Glutamatergic neuron (in vitro differentiated cells): ENCODE results near the gene TP53RK. TPM values are rescaled to one million over a fixed set of nuclear protein-coding genes. Genes with fewer than 3 reads are reported as not detected.

Experiments
- DNase-seq: peaks from one replicate; pipeline ENCODE4 v3.0.0; 2022
- H3K27ac Mint-ChIP-seq: one replicate; pipeline ENCODE4 v1.8.0; 2020; ENCODE audit warnings: mild to moderate bottlenecking, mixed read lengths, inconsistent platforms; ENCODE audit not compliant: unreplicated experiment
- H3K27me3 Mint-ChIP-seq: one replicate; pipeline ENCODE4 v1.8.0; 2020; ENCODE audit warnings: mild to moderate bottlenecking, moderate library complexity, mixed read lengths, inconsistent platforms; ENCODE audit not compliant: unreplicated experiment
- H3K36me3 Mint-ChIP-seq: one replicate; pipeline ENCODE4 v1.8.0; 2020; ENCODE audit warnings: mild to moderate bottlenecking, mixed read lengths, inconsistent platforms; ENCODE audit not compliant: unreplicated experiment
- H3K4me1 Mint-ChIP-seq: one replicate; pipeline ENCODE4 v1.8.0; 2020; ENCODE audit warnings: mild to moderate bottlenecking, low read depth, mixed read lengths, inconsistent platforms; ENCODE audit not compliant: unreplicated experiment
- H3K4me3 Mint-ChIP-seq: one replicate; pipeline ENCODE4 v1.8.0; 2020; ENCODE audit warnings: mild to moderate bottlenecking, mixed read lengths, inconsistent platforms; ENCODE audit not compliant: unreplicated experiment
- H3K9me3 Mint-ChIP-seq: one replicate; pipeline ENCODE4 v1.8.0; 2020; ENCODE audit warnings: mild to moderate bottlenecking, moderate library complexity, mixed read lengths, inconsistent platforms; ENCODE audit not compliant: unreplicated experiment
- CTCF ChIP-seq: fragments of 200-600 bp; sonication (generic); IDR thresholded peaks from one replicate; pipeline ENCODE4 v1.5.0; 2021; ENCODE audit not compliant: partially characterized antibody, unreplicated experiment
- long read RNA-seq: library from polyadenylated mRNA; unstranded; transcript quantifications from one replicate; pipeline ENCODE4 v2.0.0, GENCODE V29; 2020; ENCODE audit not compliant: unreplicated experiment
- total RNA-seq: library from RNA; stranded (reverse); fragmentation: NEBNext Ultra II Directional; extraction: Animal tissue kit (Norgen Biotek cat#: 25700); gene quantifications from one replicate; pipeline ENCODE4 v1.2.1, GENCODE V29; 2021; ENCODE audit not compliant: unreplicated experiment

Gene TP53RK
- total RNA-seq = 19.0 TPM
- long read RNA-seq, transcript TP53RK-202 (2 exons, 3,515 nt) = major isoform, 22 of 26 reads
- long read RNA-seq, partial matches to known transcripts = 0 of 26 reads
- long read RNA-seq, other reads (novel, unspliced or antisense) = 0 of 26 reads

GRCh38 chr20:46689082-46689753 is at the start of gene TP53RK:
TP53RK (minus strand) TSS chr20:46689444; CDS start chr20:46689414, 30 bp downstream.
- TF ChIP-seq CTCF = peak; percentile 41
- Mint-ChIP-seq H3K4me3 (peak within 1 kb of the TSS; percentile 98), H3K9me3 (peaks cover 5% of the 10 kb centered on the region), H3K4me1 (peaks cover 4% of the 10 kb centered on the region), H3K27ac (peak within 1 kb of the TSS; percentile 99), H3K27me3 (peaks cover 3% of the 10 kb centered on the region), H3K36me3 (no peaks in the 10 kb centered on the region)
- peak; percentile 96 for DNase-seq

GRCh38 chr20:46735436-46735835 is 46.2 kb upstream of the TP53RK start:
- DNase-seq = no peak
- Mint-ChIP-seq H3K36me3 (no peaks in the 10 kb centered on the region), H3K4me1 (no peaks in the 10 kb centered on the region), H3K27ac (no peak overlapping the region), H3K4me3 (no peak overlapping the region), H3K27me3 (peaks cover 5% of the 10 kb centered on the region), H3K9me3 (no peaks in the 10 kb centered on the region)
- TF ChIP-seq CTCF = no peak

- Mint-ChIP-seq H3K36me3 (peaks cover 5% of the 10 kb centered on the region), H3K4me1 (no peaks in the 10 kb centered on the region), H3K4me3 (no peak overlapping the region), H3K27me3 (peaks cover 7% of the 10 kb centered on the region), H3K27ac (no peak overlapping the region), H3K9me3 (no peaks in the 10 kb centered on the region)
- no peak for DNase-seq
- TF ChIP-seq CTCF = no peak
These were observed 42.5 kb upstream of the TP53RK start for GRCh38 chr20:46731770-46732169.

- no peak overlapping the region for H3K4me3 Mint-ChIP-seq
- no peak for TF ChIP-seq CTCF
- peaks cover 6% of the 10 kb centered on the region for H3K36me3 Mint-ChIP-seq
- H3K4me1 Mint-ChIP-seq = no peaks in the 10 kb centered on the region
- H3K27me3 Mint-ChIP-seq = peaks cover 2% of the 10 kb centered on the region
- no peak overlapping the region for H3K27ac Mint-ChIP-seq
- no peak for DNase-seq
- no peaks in the 10 kb centered on the region for H3K9me3 Mint-ChIP-seq
These were observed 36.2 kb upstream of the TP53RK start for GRCh38 chr20:46725186-46726165.
